Measurements from ENCODE around the gene PCBD1.

The PCBD1 gene

DNA sequence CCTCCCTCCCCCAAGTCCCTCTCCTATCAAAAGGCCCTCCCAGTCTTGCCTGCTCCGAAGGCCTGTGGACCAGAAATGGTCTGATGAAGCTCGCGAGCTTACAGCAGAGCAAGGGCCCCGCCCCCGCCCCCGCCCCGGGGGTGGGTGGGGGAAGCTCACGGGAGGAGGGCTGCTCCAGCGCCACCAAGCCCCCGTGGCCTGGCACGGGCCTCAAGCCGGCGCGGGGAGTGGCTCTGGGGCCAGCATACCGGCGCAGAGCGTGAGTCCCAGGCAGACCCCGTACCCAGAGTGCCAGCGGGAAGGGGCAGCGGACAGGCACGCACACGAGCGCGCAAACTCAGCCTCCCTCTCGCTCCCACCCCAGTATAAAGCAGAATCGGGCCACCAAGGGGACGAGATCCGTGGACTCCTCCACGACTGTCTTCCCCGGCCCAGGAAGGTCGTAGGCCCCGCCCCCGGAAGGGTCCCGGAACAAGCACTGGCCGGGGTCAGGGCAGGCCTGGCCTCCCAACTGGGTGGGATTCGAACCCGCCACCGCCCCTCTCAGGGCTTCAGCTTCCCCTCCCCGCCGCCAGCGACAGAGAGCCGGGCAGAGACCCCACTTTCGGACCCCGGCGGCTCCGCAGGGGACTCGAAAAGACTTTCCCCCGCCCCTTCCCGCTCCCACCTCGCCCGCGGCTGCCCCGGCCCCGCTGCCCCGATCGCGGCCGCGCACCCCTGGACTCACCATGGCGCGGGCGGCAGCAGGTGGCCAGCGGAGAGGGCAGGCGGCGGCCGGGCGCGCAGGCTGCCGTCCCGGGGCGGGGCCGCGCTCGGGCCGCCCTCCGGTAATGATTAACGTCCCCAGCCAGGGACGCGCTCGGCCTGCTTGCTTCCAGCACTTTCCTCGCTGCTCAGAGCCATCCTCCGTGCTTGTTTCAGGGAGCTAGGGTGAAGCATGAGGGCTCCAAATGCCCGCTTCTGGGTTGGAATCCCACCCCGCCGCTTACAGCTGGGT lies at the start of gene PCBD1:
PCBD1 (minus strand) TSS at position 762 of the 997 bp plus-strand sequence; CDS start at position 730, 32 bp downstream.
- peak; percentile 77 for TF ChIP-seq ZFX (IDR thresholded peaks at IDR 0.05)
- TF ChIP-seq, protein P1, sequence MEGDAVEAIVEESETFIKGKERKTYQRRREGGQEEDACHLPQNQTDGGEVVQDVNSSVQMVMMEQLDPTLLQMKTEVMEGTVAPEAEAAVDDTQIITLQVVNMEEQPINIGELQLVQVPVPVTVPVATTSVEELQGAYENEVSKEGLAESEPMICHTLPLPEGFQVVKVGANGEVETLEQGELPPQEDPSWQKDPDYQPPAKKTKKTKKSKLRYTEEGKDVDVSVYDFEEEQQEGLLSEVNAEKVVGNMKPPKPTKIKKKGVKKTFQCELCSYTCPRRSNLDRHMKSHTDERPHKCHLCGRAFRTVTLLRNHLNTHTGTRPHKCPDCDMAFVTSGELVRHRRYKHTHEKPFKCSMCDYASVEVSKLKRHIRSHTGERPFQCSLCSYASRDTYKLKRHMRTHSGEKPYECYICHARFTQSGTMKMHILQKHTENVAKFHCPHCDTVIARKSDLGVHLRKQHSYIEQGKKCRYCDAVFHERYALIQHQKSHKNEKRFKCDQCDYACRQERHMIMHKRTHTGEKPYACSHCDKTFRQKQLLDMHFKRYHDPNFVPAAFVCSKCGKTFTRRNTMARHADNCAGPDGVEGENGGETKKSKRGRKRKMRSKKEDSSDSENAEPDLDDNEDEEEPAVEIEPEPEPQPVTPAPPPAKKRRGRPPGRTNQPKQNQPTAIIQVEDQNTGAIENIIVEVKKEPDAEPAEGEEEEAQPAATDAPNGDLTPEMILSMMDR (conservative IDR thresholded peaks at IDR 0.05), result no peak; the same call in 1 of the 2 replicates
- peak within 1 kb of the TSS; percentile 95 for H3K27ac ChIP-seq

DNA sequence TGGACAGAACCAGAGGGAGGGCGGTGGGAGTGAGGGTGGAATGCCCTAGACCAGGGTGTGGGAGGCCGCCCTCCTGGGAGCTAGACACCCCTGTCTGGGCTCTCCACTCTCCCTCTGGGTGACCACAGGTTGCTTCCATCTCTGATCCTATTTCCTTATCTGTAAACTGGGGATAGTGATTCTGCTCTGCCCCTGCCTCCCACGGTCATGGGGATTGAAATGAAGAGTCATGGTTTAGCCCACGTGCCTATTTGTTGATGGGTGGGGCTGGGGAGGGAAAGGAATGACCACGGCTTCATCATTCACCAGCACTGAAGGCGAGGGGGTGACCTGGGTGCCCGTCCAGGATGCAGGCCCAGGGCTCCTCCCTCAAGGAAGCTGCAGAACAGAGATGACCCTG lies 49.3 kb upstream of the PCBD1 start:
- no peak for TF ChIP-seq ZFX (IDR thresholded peaks at IDR 0.05)
- TF ChIP-seq, protein P1 (conservative IDR thresholded peaks at IDR 0.05), result no peak
- H3K27ac ChIP-seq, result no peak overlapping the region

DNA sequence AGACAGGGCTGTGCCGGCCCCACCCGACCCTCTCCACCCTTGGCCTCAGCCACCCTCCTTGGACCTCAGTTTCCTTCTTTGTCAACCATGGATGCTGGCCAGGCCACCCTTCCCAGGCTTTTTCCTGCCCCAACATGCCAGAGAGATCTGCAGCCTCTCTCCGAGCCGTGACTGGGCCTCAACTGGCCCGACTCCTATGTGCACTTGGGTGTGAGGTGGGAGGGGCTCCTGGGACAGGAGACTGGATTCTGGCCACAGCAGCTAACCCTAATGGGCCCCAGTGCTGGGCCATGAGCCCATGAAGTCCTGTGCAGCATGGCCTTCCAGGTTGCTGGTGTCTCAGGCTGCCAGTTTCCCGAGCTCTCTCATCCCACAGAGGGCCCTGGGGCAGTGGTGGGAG lies 47.7 kb upstream of the PCBD1 start:
- TF ChIP-seq ZFX (IDR thresholded peaks at IDR 0.05), result no peak
- TF ChIP-seq, protein P1 (conservative IDR thresholded peaks at IDR 0.05), result no peak
- no peak overlapping the region for H3K27ac ChIP-seq

DNA sequence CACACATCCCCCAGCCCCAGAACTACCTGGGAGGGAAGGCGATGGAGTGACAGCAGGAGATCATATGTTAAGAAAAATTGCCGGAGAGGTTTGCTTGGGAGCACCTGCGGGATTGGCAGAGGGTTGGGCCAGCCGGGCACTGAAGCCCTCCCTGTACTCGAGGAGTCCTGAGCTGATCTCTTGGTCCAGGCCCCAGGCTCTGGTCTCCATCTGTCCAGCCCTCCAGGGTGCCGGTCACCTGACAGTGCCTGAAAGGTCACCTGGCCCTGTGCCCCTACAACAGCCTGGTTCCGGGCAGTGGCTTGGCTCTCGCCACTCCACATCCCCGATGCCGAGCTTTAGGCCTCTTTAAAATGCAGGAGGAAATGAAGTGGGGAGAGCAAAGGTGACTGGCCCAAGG lies 47.3 kb upstream of the PCBD1 start:
- no peak overlapping the region for H3K27ac ChIP-seq
- TF ChIP-seq, protein P1 (conservative IDR thresholded peaks at IDR 0.05), result no peak
- TF ChIP-seq ZFX (IDR thresholded peaks at IDR 0.05), result no peak

DNA sequence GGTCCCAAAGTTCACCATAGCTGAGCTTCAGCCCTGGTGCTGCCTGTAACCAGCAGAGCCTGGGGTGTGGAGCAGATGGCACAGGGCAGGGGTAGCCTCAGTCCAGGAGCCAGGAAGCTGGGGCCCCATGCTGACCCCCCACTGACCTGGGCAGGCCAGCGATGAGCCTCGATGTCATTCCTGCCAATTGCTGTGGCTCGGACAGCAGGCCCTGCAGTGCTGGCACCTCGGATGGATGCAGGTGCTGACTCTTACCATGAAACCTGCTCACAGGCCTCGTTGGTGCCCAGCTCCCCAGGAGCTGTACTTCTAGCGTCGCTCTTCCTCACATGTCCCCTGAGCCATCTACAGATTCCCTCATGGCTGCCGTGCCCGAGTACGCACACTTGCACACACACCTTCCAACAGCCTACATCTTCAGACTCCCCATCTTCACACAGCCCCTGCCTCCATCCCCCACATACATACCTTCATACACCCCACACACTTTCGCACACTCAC lies 46.8 kb upstream of the PCBD1 start:
- no peak overlapping the region for H3K27ac ChIP-seq
- no peak for TF ChIP-seq ZFX (IDR thresholded peaks at IDR 0.05)
- TF ChIP-seq, protein P1 (conservative IDR thresholded peaks at IDR 0.05), result no peak

DNA sequence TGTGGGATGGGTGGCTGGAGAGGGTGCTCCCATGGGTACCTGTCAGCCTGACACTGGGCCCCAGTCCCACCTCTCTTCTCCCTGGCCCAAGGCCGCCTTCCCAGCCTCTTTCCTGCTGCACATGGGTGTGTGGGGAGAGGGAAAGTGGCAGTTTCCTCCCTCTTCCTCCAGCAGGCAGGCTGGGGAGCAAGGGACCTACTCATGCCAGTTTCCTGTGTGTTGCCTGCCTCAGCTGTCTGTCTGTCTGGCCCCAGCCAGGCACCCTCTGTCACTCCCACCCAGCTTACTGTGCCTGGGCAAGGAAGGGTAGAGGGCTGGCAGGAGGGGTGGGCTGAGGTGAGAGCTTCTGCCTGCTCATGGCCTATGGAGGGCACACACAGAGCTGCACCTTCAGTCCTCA lies 46.3 kb upstream of the PCBD1 start:
- no peak overlapping the region for H3K27ac ChIP-seq
- no peak for TF ChIP-seq ZFX (IDR thresholded peaks at IDR 0.05)
- TF ChIP-seq, protein P1 (conservative IDR thresholded peaks at IDR 0.05), result no peak

Measured in C4-2B (cell line).